Stimulated activated CD4-positive, alpha-beta T cell treated with anti-CD3 and anti-CD28 coated beads, TNF-alpha, amount 100 ng/mL, for 24 hours (primary cell): Measurements from ENCODE around the gene PUS10.
"Not testable (repeated sequence)": the region's sequence is repeated elsewhere in the genome, so short reads cannot be mapped to it uniquely, and the experiment has no call there.

Experiments
- DNase-seq, 3 experiments: peaks; one replicate each; pipeline ENCODE4 v3.0.0-alpha.2; 2020; ENCODE audit warnings: low read depth in 3 of 3

The PUS10 gene

GRCh38 chr2:61012303-61012702, 5.8 kb downstream of the PUS10 start:
- peak in 1 of 3 experiments; percentile 18 for DNase-seq

- DNase-seq, result no peak
Observed at GRCh38 chr2:61011678-61012077, 6.4 kb downstream of the PUS10 start.

- no peak for DNase-seq
Observed at GRCh38 chr2:61009355-61009754, 8.7 kb downstream of the PUS10 start.

DNA sequence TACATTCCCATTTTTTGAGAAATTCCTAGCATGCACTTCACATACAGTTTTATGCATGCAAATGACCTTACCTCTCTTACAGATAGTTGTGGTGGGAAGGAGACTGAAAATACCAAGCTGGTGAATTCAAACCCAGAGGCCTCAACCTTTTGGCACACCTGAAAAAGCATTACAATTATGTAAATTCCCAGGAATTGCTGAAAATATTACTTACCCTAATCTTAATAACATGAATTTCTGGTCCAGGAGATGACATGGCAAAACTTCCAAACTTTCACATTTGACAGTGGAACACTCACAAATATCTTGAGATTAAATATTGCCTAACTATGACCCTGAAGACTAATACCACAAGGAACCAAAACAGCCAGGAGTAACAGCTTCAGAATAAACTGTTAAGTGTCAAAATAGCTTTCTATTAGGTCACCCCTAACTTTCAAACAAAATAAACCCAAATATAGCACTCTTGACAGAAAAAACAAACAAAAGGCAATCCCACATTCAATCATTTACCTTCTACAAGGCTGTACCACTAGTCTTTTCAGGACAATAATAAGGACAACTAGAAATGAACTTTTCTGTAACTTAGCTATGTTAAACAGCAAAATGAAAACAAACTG, 11.5 kb downstream of the PUS10 start:
- no peak for DNase-seq

- no peak for DNase-seq
Observed at GRCh38 chr2:61005736-61006135, 12.3 kb downstream of the PUS10 start.

- no peak for DNase-seq
Observed at GRCh38 chr2:60998628-60999545, 19.2 kb downstream of the PUS10 start.

DNA sequence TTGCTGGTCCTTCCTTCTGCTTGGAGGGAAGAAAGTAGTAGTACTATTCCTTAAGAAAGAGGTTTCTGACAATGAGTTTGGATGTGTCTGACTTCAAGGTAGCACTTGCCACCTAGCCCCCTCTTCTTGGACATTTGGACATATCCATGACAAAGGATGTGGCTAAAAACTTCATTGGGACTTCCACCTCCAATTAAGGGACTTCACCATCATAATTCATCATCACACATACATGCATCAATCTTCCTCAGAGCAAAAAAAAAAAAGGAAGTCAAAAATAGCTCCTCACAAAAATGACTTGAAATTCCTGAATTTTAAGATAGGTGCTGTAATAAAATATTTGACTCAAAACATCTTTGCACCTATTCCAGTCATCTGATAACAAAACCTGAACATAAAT, 23.9 kb downstream of the PUS10 start:
- DNase-seq, result no peak

- DNase-seq, result no peak
Observed at GRCh38 chr2:60992985-60993392, 25.1 kb downstream of the PUS10 start.

- no peak for DNase-seq
Observed at GRCh38 chr2:60991644-60992043, 26.4 kb downstream of the PUS10 start.

DNA sequence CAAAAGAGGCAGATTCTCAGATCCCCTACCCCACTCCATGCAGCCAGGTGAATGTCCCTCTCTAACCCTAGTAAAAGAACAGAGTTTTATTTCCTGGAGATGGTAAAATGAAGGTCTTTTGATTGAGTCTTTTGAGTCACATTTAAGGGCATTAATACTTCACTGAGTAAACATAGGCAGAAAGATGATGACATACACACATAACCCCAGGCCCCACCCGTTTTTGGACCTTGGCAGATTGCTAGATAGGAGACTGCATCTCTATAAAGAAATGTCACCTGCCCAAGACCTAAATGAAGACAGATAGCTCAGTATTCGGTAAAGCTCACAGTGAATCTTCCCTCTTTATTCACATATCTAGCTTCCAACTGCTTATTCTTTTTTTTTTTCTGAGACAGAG, 28.8 kb downstream of the PUS10 start:
- DNase-seq, result no peak

DNA sequence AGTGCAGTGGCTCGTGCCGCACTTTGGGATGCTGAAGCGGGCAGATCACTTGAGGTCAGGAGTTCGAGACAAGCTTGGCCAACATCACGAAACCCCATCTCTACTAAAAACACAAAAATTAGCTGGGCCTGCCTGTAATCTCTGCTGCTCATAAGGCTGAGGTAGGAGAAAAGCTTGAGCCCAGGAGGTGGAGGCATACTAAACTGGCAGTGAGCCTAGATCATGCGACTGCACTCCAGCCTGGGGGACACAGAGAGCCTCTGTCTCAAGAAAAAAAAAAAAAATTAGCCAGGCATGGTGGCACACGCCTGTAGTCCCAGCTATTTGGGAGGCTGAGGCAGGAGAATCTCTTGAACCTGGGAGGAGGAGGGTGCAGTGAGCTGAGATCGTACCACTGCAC, 30.4 kb downstream of the PUS10 start:
- not testable (repeated sequence) for DNase-seq

GRCh38 chr2:60987041-60987440, 31.0 kb downstream of the PUS10 start:
- no peak for DNase-seq

GRCh38 chr2:60984720-60985119, 33.3 kb downstream of the PUS10 start:
- DNase-seq, result no peak

- not testable (repeated sequence) for DNase-seq
Observed at GRCh38 chr2:60982066-60982465, 36.0 kb downstream of the PUS10 start.

DNA sequence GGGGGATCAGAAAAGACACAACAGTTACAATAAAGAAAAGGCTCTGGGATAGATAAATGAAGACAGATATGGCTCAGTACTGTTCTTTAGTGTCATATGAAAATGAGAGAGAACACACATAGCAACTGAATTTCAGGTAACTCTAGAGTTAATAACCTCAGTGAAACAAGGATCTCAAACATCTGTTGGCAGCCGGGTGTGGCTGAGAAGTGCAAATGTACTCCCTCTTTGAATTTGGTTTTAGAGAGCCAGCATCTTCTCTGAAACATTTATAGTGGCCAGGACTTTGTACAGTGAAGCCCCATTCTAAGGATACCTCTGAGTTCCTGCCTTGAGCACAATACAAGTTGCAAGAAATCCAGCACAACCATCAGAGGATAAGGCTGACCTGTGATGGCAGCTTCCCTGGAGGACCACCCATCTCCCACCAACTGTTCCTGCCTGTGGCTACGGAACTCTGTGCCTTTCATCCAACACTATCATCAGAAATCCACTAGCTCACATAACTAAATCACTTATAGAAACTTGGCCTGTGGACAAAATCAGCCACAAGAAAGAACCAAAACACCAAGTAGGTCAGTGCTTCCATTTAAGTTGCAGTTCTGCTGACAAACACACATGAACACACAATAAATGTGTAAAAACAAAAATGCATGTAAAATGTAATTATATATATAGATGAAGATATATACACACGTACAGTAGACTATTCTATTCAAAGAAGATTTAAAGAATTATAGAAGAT, 37.8 kb downstream of the PUS10 start:
- DNase-seq, result no peak

- no peak for DNase-seq
Observed at GRCh38 chr2:60979231-60979630, 38.8 kb downstream of the PUS10 start.

- DNase-seq, result no peak
Observed at GRCh38 chr2:60977562-60977895, 40.5 kb downstream of the PUS10 start.

GRCh38 chr2:60976875-60977561, 41.0 kb downstream of the PUS10 start:
- DNase-seq, result no peak

GRCh38 chr2:60976256-60976850, 41.7 kb downstream of the PUS10 start:
- no peak for DNase-seq

DNA sequence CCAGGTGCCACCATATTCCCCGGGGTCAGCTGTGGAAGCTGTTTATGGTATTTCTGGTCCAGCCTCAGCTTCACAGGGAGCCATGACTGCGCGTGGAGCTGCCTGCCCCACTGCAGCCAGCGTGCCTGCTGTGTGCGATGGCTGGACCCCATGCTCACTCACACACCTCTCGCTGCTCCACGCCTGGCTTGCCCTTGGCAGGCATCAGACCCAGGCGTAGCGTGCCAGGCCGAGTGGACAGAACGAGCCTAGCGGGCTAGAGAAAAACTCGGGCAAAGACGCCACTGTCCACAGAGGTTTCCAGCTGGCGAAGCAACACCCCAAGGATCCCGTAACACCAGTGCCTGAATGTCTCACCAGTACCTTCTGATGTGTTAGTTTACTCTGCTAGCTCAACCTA, 43.4 kb downstream of the PUS10 start:
- DNase-seq, result no peak

GRCh38 chr2:60973705-60974104, 44.4 kb downstream of the PUS10 start:
- DNase-seq, result no peak
